Neural progenitor cell (in vitro differentiated cells): Measurements from ENCODE around the gene VWA8. TPM values are rescaled to one million over a fixed set of nuclear protein-coding genes. Genes with fewer than 3 reads are reported as not detected.

Experiments used
- DNase-seq: peaks from one replicate; pipeline ENCODE4 v3.0.0-alpha.2; 2016; ENCODE audit warnings: low spot score
- H2AFZ ChIP-seq: fragments of 200-600 bp; sonication (generic); replicated peaks from 2 replicates; pipeline ENCODE4 v1.6.1; 2016; ENCODE audit warnings: antibody characterized with exemption
- H3F3A ChIP-seq: fragments of 200-600 bp; sonication (generic); 2 replicates; pipeline ENCODE4 v1.6.1; 2016; ENCODE audit warnings: antibody characterized with exemption, low read depth
- H3K27ac ChIP-seq: fragments of 200-600 bp; sonication (generic); 2 replicates; pipeline ENCODE4 v1.5.1; 2016; ENCODE audit warnings: mild to moderate bottlenecking
- H3K27me3 ChIP-seq: fragments of 200-600 bp; sonication (generic); 2 replicates; pipeline ENCODE4 v1.6.1; 2016; ENCODE audit warnings: mild to moderate bottlenecking, moderate library complexity
- H3K36me3 ChIP-seq: fragments of 200-600 bp; sonication (generic); 2 replicates; pipeline ENCODE4 v1.5.1; 2016
- H3K4me1 ChIP-seq: fragments of 200-600 bp; sonication (generic); 2 replicates; pipeline ENCODE4 v1.6.1; 2016; ENCODE audit warnings: mixed run types
- H3K4me2 ChIP-seq: fragments of 200-600 bp; sonication (generic); 2 replicates; pipeline ENCODE4 v1.6.1; 2016
- H3K4me3 ChIP-seq: fragments of 200-600 bp; sonication (generic); 2 replicates; pipeline ENCODE4 v1.5.1; 2016
- H3K79me2 ChIP-seq: fragments of 200-600 bp; sonication (generic); 2 replicates; pipeline ENCODE4 v1.6.1; 2016; ENCODE audit warnings: low read depth
- H3K9ac ChIP-seq: fragments of 200-600 bp; sonication (generic); 2 replicates; pipeline ENCODE4 v1.6.1; 2016
- H3K9me3 ChIP-seq: fragments of 200-600 bp; sonication (generic); 2 replicates; pipeline ENCODE4 v1.5.1; 2016; ENCODE audit warnings: low read depth
- H4K20me1 ChIP-seq: fragments of 200-600 bp; sonication (generic); 2 replicates; pipeline ENCODE4 v1.6.1; 2016; ENCODE audit warnings: low read depth
- H3K27ac Mint-ChIP-seq: 3 replicates; pipeline ENCODE4 v1.8.0; 2021; ENCODE audit warnings: mixed read lengths
- H3K27me3 Mint-ChIP-seq: 2 replicates; pipeline ENCODE4 v1.8.0; 2022; ENCODE audit warnings: low read depth, mild to moderate bottlenecking, inconsistent platforms, moderate library complexity, mixed read lengths; ENCODE audit not compliant: insufficient read depth
- H3K36me3 Mint-ChIP-seq: 3 replicates; pipeline ENCODE4 v1.8.0; 2021; ENCODE audit warnings: mixed read lengths
- H3K4me1 Mint-ChIP-seq: 3 replicates; pipeline ENCODE4 v1.8.0; 2021; ENCODE audit warnings: mixed read lengths
- H3K4me3 Mint-ChIP-seq: 3 replicates; pipeline ENCODE4 v1.8.0; 2021; ENCODE audit warnings: mild to moderate bottlenecking, moderate library complexity, mixed read lengths
- H3K9me3 Mint-ChIP-seq: 3 replicates; pipeline ENCODE4 v1.8.0; 2020; ENCODE audit warnings: mixed read lengths
- CTCF ChIP-seq: fragments of 200-600 bp; sonication (generic); IDR thresholded peaks from 2 replicates; pipeline ENCODE4 v1.5.1; 2017; ENCODE audit warnings: antibody characterized with exemption, mild to moderate bottlenecking
- EZH2 ChIP-seq: fragments of 200-600 bp; sonication (generic); IDR thresholded peaks from 2 replicates; pipeline ENCODE4 v1.6.1; 2017; ENCODE audit warnings: antibody characterized with exemption, mild to moderate bottlenecking, moderate library complexity
- EZH2phosphoT487 ChIP-seq: fragments of 200-600 bp; sonication (generic); IDR thresholded peaks from 2 replicates; pipeline ENCODE4 v1.6.1; 2017; ENCODE audit warnings: antibody characterized with exemption
- total RNA-seq: library from RNA; depleted of rRNA; stranded (reverse); fragments of >200 nt; gene quantifications from 2 replicates; pipeline ENCODE4 v1.2.3, GENCODE V29; 2015; ENCODE audit warnings: low replicate concordance

VWA8 gene
- total RNA-seq, 1 donor from 2014 or later = 12.6 TPM

- Histone ChIP-seq H3K4me1 (peaks cover 5% of the 10 kb centered on the region), H3K27me3 (no peaks in the 10 kb centered on the region), H3K27ac (no peak overlapping the region), H3K9ac (no peak overlapping the region), H2AFZ (no peak overlapping the region), H3K4me3 (no peak overlapping the region), H3K36me3 (no peaks in the 10 kb centered on the region), H3K9me3 (no peaks in the 10 kb centered on the region), H3K79me2 (no peaks in the 10 kb centered on the region), H4K20me1 (no peaks in the 10 kb centered on the region), H3K4me2 (no peak overlapping the region), H3F3A (no peaks in the 10 kb centered on the region)
- no peak overlapping the region for H3K4me3 Mint-ChIP-seq
- H3K27ac Mint-ChIP-seq = peak overlapping the region; percentile 51
- H3K9me3 Mint-ChIP-seq = no peaks in the 10 kb centered on the region
- H3K4me1 Mint-ChIP-seq = peaks cover 21% of the 10 kb centered on the region
- no peaks in the 10 kb centered on the region for H3K27me3 Mint-ChIP-seq
- peak; percentile 15 for DNase-seq
- TF ChIP-seq CTCF (no peak), EZH2 (no peak), EZH2phosphoT487 (no peak)
- peaks cover 14% of the 10 kb centered on the region for H3K36me3 Mint-ChIP-seq
Observed at GRCh38 chr13:41613471-41613870, 347.4 kb downstream of the VWA8 start.

- no peaks in the 10 kb centered on the region for H3K9me3 ChIP-seq
- no peaks in the 10 kb centered on the region for H3K27me3 Mint-ChIP-seq
- TF ChIP-seq CTCF = no peak
- no peak for TF ChIP-seq EZH2phosphoT487
- TF ChIP-seq EZH2 = no peak
- H3K36me3 Mint-ChIP-seq = peaks cover 14% of the 10 kb centered on the region
- no peak overlapping the region for H3K9ac ChIP-seq
- H2AFZ ChIP-seq = no peak overlapping the region
- DNase-seq = no peak
- no peaks in the 10 kb centered on the region for H3F3A ChIP-seq
- no peaks in the 10 kb centered on the region for H3K36me3 ChIP-seq
- H3K79me2 ChIP-seq = no peaks in the 10 kb centered on the region
- no peak overlapping the region for H3K27ac Mint-ChIP-seq
- no peaks in the 10 kb centered on the region for H3K9me3 Mint-ChIP-seq
- H3K4me2 ChIP-seq = no peak overlapping the region
- no peaks in the 10 kb centered on the region for H3K27me3 ChIP-seq
- H3K4me1 Mint-ChIP-seq = peaks cover 21% of the 10 kb centered on the region
- H3K4me3 Mint-ChIP-seq = no peak overlapping the region
- no peaks in the 10 kb centered on the region for H4K20me1 ChIP-seq
- no peak overlapping the region for H3K27ac ChIP-seq
- H3K4me1 ChIP-seq = peaks cover 5% of the 10 kb centered on the region
- no peak overlapping the region for H3K4me3 ChIP-seq
Observed at GRCh38 chr13:41611385-41611784, 349.5 kb downstream of the VWA8 start.

- H3K4me2 ChIP-seq = no peak overlapping the region
- H2AFZ ChIP-seq = no peak overlapping the region
- H3K27me3 Mint-ChIP-seq = no peaks in the 10 kb centered on the region
- no peak overlapping the region for H3K27ac ChIP-seq
- no peaks in the 10 kb centered on the region for H3F3A ChIP-seq
- H3K9me3 Mint-ChIP-seq = no peaks in the 10 kb centered on the region
- H3K4me3 ChIP-seq = no peak overlapping the region
- H3K4me1 ChIP-seq = peaks cover 5% of the 10 kb centered on the region
- H3K27me3 ChIP-seq = no peaks in the 10 kb centered on the region
- peaks cover 24% of the 10 kb centered on the region for H3K4me1 Mint-ChIP-seq
- H3K27ac Mint-ChIP-seq = no peak overlapping the region
- no peak overlapping the region for H3K4me3 Mint-ChIP-seq
- H3K36me3 Mint-ChIP-seq = peaks cover 14% of the 10 kb centered on the region
- H3K36me3 ChIP-seq = no peaks in the 10 kb centered on the region
- TF ChIP-seq EZH2phosphoT487 (no peak), CTCF (no peak), EZH2 (no peak)
- no peak overlapping the region for H3K9ac ChIP-seq
- H3K9me3 ChIP-seq = no peaks in the 10 kb centered on the region
- no peaks in the 10 kb centered on the region for H4K20me1 ChIP-seq
- H3K79me2 ChIP-seq = no peaks in the 10 kb centered on the region
- DNase-seq = no peak
Observed at GRCh38 chr13:41610404-41610803, 350.5 kb downstream of the VWA8 start.
